ENCODE results near the gene VIL1. TPM values are rescaled to one million over a fixed set of nuclear protein-coding genes. Genes with fewer than 3 reads are reported as not detected.

VIL1 gene
- total and polyA plus RNA-seq, 9 of the 15 experiments (the other 6 are each of a cell fraction or from before 2014, with no cell fraction given): 0.51 to 2.7 (median 1.2) TPM

DNA sequence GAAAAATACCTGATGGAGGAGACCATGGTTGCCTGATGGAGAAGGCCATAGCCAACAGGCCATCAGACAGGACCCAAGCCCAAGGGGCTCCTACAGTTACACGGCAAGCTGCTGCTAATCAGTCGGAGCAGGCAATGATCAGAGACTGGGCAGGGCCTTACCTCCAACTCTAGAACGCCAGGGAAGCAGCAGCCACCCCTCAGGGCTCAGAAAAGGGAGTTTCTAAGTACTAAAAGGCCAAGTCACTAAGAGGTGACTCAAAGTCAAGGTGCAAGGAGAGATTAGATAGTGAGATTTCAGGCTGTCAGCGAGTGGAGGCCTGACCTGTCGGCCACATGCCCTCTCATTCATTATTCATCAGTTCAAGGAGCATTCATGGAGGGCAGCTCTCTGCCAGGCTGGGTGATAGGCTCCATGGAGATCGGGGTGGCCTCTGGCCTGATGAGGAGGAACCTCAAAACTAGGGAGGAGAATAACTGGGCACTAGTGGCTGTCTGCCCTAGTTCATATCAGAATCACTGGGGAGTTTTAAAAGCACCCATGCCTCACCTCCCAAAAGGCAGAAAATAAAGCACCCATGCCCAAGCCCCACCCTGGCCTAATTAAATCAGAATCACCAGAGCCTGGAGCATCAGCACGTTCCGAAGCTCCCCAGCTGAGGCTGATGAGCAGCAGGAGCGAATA is 3.6 kb downstream of the VIL1 start (continued):
- TF ChIP-seq RFX7 (CRISPR knock-in tag; IDR thresholded peaks at IDR 0.05) (no peak), PYGO2 (tag; IDR thresholded peaks at IDR 0.05) (no peak), FOXA1 (IDR thresholded peaks at IDR 0.05; ENCODE audit: borderline replicate concordance) (no peak), FOXA3 (CRISPR knock-in tag; conservative IDR thresholded peaks at IDR 0.05 in 1 of 2, IDR thresholded peaks at IDR 0.05 in 1 of 2) (no peak)
- TF ChIP-seq, protein P1, sequence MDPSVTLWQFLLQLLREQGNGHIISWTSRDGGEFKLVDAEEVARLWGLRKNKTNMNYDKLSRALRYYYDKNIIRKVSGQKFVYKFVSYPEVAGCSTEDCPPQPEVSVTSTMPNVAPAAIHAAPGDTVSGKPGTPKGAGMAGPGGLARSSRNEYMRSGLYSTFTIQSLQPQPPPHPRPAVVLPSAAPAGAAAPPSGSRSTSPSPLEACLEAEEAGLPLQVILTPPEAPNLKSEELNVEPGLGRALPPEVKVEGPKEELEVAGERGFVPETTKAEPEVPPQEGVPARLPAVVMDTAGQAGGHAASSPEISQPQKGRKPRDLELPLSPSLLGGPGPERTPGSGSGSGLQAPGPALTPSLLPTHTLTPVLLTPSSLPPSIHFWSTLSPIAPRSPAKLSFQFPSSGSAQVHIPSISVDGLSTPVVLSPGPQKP (CRISPR knock-in tag; IDR thresholded peaks at IDR 0.05): no peak
- TF ChIP-seq, protein P2, sequence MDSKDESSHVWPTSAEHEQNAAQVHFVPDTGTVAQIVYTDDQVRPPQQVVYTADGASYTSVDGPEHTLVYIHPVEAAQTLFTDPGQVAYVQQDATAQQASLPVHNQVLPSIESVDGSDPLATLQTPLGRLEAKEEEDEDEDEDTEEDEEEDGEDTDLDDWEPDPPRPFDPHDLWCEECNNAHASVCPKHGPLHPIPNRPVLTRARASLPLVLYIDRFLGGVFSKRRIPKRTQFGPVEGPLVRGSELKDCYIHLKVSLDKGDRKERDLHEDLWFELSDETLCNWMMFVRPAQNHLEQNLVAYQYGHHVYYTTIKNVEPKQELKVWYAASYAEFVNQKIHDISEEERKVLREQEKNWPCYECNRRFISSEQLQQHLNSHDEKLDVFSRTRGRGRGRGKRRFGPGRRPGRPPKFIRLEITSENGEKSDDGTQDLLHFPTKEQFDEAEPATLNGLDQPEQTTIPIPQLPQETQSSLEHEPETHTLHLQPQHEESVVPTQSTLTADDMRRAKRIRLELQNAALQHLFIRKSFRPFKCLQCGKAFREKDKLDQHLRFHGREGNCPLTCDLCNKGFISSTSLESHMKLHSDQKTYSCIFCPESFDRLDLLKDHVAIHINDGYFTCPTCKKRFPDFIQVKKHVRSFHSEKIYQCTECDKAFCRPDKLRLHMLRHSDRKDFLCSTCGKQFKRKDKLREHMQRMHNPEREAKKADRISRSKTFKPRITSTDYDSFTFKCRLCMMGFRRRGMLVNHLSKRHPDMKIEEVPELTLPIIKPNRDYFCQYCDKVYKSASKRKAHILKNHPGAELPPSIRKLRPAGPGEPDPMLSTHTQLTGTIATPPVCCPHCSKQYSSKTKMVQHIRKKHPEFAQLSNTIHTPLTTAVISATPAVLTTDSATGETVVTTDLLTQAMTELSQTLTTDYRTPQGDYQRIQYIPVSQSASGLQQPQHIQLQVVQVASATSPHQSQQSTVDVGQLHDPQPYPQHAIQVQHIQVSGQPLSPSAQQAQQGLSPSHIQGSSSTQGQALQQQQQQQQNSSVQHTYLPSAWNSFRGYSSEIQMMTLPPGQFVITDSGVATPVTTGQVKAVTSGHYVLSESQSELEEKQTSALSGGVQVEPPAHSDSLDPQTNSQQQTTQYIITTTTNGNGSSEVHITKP (IDR thresholded peaks at IDR 0.05; ENCODE audit: partially characterized antibody): peak; percentile 64
- TF ChIP-seq, protein P3, sequence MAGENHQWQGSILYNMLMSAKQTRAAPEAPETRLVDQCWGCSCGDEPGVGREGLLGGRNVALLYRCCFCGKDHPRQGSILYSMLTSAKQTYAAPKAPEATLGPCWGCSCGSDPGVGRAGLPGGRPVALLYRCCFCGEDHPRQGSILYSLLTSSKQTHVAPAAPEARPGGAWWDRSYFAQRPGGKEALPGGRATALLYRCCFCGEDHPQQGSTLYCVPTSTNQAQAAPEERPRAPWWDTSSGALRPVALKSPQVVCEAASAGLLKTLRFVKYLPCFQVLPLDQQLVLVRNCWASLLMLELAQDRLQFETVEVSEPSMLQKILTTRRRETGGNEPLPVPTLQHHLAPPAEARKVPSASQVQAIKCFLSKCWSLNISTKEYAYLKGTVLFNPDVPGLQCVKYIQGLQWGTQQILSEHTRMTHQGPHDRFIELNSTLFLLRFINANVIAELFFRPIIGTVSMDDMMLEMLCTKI (IDR thresholded peaks at IDR 0.05; ENCODE audit: partially characterized antibody): no peak
- TF ChIP-seq, protein P4, sequence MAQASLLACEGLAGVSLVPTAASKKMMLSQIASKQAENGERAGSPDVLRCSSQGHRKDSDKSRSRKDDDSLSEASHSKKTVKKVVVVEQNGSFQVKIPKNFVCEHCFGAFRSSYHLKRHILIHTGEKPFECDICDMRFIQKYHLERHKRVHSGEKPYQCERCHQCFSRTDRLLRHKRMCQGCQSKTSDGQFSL (CRISPR knock-in tag; IDR thresholded peaks at IDR 0.05): no peak
- TF ChIP-seq, protein P4 (tag; IDR thresholded peaks at IDR 0.05): no peak
- TF ChIP-seq, protein P5, sequence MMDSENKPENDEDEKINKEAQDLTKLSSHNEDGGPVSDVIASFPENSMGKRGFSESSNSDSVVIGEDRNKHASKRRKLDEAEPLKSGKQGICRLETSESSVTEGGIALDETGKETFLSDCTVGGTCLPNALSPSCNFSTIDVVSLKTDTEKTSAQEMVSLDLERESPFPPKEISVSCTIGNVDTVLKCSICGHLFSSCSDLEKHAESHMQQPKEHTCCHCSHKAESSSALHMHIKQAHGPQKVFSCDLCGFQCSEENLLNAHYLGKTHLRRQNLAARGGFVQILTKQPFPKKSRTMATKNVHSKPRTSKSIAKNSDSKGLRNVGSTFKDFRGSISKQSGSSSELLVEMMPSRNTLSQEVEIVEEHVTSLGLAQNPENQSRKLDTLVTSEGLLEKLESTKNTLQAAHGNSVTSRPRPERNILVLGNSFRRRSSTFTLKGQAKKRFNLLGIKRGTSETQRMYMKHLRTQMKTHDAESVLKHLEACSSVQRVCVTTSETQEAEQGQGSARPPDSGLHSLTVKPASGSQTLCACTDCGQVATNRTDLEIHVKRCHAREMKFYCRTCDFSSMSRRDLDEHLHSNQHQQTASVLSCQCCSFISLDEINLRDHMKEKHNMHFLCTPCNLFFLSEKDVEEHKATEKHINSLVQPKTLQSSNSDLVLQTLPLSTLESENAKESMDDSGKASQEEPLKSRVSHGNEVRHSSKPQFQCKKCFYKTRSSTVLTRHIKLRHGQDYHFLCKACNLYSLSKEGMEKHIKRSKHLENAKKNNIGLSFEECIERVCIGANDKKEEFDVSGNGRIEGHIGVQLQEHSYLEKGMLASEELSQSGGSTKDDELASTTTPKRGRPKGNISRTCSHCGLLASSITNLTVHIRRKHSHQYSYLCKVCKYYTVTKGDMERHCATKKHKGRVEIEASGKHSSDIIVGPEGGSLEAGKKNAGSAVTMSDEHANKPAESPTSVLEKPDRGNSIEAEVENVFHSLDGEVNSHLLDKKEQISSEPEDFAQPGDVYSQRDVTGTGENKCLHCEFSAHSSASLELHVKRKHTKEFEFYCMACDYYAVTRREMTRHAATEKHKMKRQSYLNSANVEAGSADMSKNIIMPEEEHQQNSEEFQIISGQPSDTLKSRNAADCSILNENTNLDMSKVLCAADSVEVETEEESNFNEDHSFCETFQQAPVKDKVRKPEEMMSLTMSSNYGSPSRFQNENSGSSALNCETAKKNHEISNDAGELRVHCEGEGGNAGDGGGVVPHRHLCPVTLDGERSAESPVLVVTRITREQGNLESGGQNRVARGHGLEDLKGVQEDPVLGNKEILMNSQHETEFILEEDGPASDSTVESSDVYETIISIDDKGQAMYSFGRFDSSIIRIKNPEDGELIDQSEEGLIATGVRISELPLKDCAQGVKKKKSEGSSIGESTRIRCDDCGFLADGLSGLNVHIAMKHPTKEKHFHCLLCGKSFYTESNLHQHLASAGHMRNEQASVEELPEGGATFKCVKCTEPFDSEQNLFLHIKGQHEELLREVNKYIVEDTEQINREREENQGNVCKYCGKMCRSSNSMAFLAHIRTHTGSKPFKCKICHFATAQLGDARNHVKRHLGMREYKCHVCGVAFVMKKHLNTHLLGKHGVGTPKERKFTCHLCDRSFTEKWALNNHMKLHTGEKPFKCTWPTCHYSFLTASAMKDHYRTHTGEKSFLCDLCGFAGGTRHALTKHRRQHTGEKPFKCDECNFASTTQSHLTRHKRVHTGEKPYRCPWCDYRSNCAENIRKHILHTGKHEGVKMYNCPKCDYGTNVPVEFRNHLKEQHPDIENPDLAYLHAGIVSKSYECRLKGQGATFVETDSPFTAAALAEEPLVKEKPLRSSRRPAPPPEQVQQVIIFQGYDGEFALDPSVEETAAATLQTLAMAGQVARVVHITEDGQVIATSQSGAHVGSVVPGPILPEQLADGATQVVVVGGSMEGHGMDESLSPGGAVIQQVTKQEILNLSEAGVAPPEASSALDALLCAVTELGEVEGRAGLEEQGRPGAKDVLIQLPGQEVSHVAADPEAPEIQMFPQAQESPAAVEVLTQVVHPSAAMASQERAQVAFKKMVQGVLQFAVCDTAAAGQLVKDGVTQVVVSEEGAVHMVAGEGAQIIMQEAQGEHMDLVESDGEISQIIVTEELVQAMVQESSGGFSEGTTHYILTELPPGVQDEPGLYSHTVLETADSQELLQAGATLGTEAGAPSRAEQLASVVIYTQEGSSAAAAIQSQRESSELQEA (IDR thresholded peaks at IDR 0.05; ENCODE audit: low read depth): no peak

All from K562 (cell line).